OCI-LY7 (cell line): Measurements from ENCODE around the gene TTLL6. TPM values are rescaled to one million over a fixed set of nuclear protein-coding genes. Genes with fewer than 3 reads are reported as not detected.

ENCODE experiments used
- BruUV-seq: library from RNA; stranded (reverse); fragments of 400-500 nt; replicated peaks from 2 replicates; lab custom pipeline; 2021; lab: Mats Ljungman, UMichigan
- CTCF ChIA-PET: fragments of 300-600 bp; sonication (Branson Sonifier 250); formaldehyde crosslinking; loops from one replicate; lab custom pipeline; 2022; ENCODE audit warnings: antibody characterized with exemption; ENCODE audit not compliant: unreplicated experiment; lab: Charles Lee
- POLR2A ChIA-PET: fragments of 300-600 bp; sonication (Branson Sonifier 250); formaldehyde crosslinking; loops from one replicate; lab custom pipeline; 2022; ENCODE audit warnings: antibody characterized with exemption; lab: Charles Lee
- DNase-seq: peaks from one replicate; pipeline ENCODE4 v3.0.0-alpha.2; 2015; ENCODE audit warnings: low spot score
- H2AFZ ChIP-seq: fragments of 200-600 bp; sonication (generic), shearing (Covaris generic); 2 replicates; pipeline ENCODE4 v1.6.1; 2014; ENCODE audit warnings: mild to moderate bottlenecking, antibody characterized with exemption, low read length, moderate library complexity
- H3K27ac ChIP-seq: fragments of 200-600 bp; sonication (generic); 2 replicates; pipeline ENCODE4 v1.5.1; 2014; ENCODE audit warnings: mixed run types, low read depth, mild to moderate bottlenecking, moderate library complexity, low read length, inconsistent platforms; ENCODE audit not compliant: poor library complexity, severe bottlenecking
- H3K36me3 ChIP-seq: fragments of 200-600 bp; sonication (generic); 2 replicates; pipeline ENCODE4 v1.6.1; 2014; ENCODE audit warnings: mild to moderate bottlenecking, antibody characterized with exemption, low read length, moderate library complexity, mixed read lengths; ENCODE audit not compliant: insufficient read depth
- H3K4me1 ChIP-seq: fragments of 200-600 bp; sonication (generic); 2 replicates; pipeline ENCODE4 v1.5.1; 2014; ENCODE audit warnings: mild to moderate bottlenecking, low read length; ENCODE audit not compliant: insufficient read depth, poor library complexity, severe bottlenecking
- H3K4me2 ChIP-seq: fragments of 200-600 bp; sonication (generic); 2 replicates; pipeline ENCODE4 v1.6.1; 2014; ENCODE audit warnings: mild to moderate bottlenecking, low read length
- H3K4me3 ChIP-seq: fragments of 200-600 bp; sonication (generic); 2 replicates; pipeline ENCODE4 v1.5.1; 2014; ENCODE audit warnings: mild to moderate bottlenecking, low read depth, low read length; ENCODE audit not compliant: poor library complexity, severe bottlenecking
- H3K79me2 ChIP-seq: fragments of 200-600 bp; sonication (generic); 2 replicates; pipeline ENCODE4 v1.6.1; 2016; ENCODE audit warnings: low read depth, mild to moderate bottlenecking, low read length, moderate library complexity, mixed read lengths; ENCODE audit not compliant: insufficient read depth
- H3K9me2 ChIP-seq: fragments of 200-600 bp; sonication (generic); 2 replicates; pipeline ENCODE4 v1.6.1; 2016; ENCODE audit warnings: mild to moderate bottlenecking, low read length, mixed read lengths; ENCODE audit not compliant: insufficient read depth
- H3K9me3 ChIP-seq: fragments of 200-600 bp; sonication (generic); 2 replicates; pipeline ENCODE4 v1.6.1; 2014; ENCODE audit warnings: mild to moderate bottlenecking, mixed run types, low read length, mixed read lengths
- H4K20me1 ChIP-seq: fragments of 200-600 bp; sonication (generic); 2 replicates; pipeline ENCODE4 v1.6.1; 2014; ENCODE audit warnings: mild to moderate bottlenecking, antibody characterized with exemption, low read length, moderate library complexity, mixed read lengths; ENCODE audit not compliant: insufficient read depth
- CTCF ChIP-seq: fragments of 200-600 bp; sonication (generic); conservative IDR thresholded peaks from 2 replicates; pipeline ENCODE4 v1.5.1; 2014; ENCODE audit warnings: mild to moderate bottlenecking, antibody characterized with exemption, low read length, moderate library complexity, mixed read lengths
- EZH2phosphoT487 ChIP-seq: fragments of 200-600 bp; sonication (generic); IDR thresholded peaks from 2 replicates; pipeline ENCODE4 v1.6.1; 2018; ENCODE audit warnings: low read depth, borderline replicate concordance, mild to moderate bottlenecking, mixed run types, antibody characterized with exemption, low read length, moderate library complexity, mixed read lengths
- intact Hi-C: fragments of 100-400 bp; cut with micrococcal nuclease; formaldehyde crosslinking; loops from one replicate; pipeline ENCODE4 v1.10.0; 2022; ENCODE audit not compliant: unreplicated experiment
- total RNA-seq, 2 experiments: library from RNA; depleted of rRNA in 1 of 2; stranded (reverse); fragments of >200 nt in 1 of 2; shearing (Covaris generic) in 1 of 2; gene quantifications; 2 replicates each; pipeline ENCODE4 v1.2.3, GENCODE V29; 2014 to 2022

TTLL6 gene
- total RNA-seq, 2 experiments from 2014 or later = not detected

DNA sequence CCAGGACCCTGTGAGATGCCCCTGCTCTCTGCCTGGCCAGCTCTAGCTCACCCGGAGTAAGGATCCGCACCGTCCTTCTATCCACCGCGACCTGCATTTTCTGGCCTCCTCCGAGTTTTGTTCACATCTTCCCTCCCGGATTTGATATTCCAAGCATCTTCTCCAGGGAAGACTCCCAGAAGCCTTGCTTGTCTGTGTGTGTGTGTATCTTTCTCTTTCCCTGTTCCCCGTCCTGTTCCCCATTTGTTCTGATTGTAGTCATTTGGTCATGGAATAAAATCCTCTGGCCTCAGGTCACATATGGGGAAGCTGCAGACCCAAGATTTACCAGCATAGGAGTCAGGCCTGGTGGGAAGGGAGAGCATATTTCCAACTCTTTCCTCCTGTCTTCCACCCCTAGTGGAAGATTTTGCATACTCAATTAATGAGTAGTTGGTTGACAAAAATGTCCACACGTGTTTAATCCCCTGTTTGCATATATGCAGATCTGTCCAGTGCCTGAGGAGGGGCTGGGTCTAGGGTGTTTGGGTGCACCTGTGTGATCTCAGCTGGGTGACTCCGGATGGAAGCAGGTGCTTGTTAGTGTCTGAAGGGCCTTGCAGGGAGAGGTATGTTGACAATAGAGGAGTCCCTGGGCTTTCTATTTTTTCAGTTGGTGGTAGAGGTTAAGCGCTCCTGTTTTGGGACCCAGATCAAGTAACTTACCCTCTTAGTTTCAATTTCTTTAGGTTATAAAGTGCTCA, 96.6 kb downstream of the TTLL6 start:
- no TSS peak for BruUV-seq
- Histone ChIP-seq H3K4me2 (no peak overlapping the region), H3K4me1 (no peaks in the 10 kb centered on the region), H4K20me1 (no peaks in the 10 kb centered on the region), H3K79me2 (no peaks in the 10 kb centered on the region), H3K4me3 (no peak overlapping the region), H3K9me3 (no peaks in the 10 kb centered on the region), H3K27ac (no peak overlapping the region), H3K36me3 (no peaks in the 10 kb centered on the region), H2AFZ (no peak overlapping the region), H3K9me2 (no peaks in the 10 kb centered on the region)
- POLR2A ChIA-PET = no interaction called here
- CTCF ChIA-PET = no interaction called here
- DNase-seq = no peak
- intact Hi-C loops = loop anchor here (10.0 kb wide), 1 partner anchor 84 kb away; no protein-coding TSS in a partner anchor
- TF ChIP-seq CTCF = no peak
- no peak for TF ChIP-seq EZH2phosphoT487

DNA sequence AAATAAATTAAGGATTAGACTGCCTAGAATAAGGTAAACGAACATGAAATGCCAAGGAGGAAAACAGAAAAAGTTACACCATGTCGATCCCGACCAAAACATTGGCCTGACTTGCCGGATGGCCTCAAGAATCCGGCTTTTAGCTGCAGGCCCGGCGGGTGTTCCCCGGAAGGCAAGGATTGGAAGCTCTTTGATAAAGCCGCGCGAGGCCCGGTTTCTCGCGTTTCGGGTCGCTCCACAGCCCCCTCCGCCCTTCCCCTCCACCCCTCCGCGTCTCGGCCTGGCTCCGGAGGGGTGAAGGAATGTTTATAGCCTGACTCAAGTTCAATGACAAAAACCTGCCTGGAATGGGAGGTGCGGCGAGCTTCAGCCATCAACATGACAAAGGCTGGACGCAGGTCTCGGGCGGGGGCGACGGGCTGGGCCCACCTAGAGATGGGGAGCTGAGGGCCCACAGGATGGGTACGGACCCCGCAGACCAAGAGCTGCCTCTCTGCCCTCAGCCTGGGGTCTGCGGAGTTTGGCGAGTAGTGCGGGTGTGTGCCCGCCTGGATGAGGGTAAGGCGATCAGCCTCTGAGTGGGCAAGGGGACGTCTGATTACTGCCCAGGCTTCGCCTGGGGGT, 97.3 kb downstream of the TTLL6 start:
- BruUV-seq = no TSS peak
- no peaks in the 10 kb centered on the region for H4K20me1 ChIP-seq
- no peak overlapping the region for H3K4me3 ChIP-seq
- no peaks in the 10 kb centered on the region for H3K9me2 ChIP-seq
- POLR2A ChIA-PET = no interaction called here
- no peak for DNase-seq
- no peaks in the 10 kb centered on the region for H3K79me2 ChIP-seq
- H3K4me1 ChIP-seq = no peaks in the 10 kb centered on the region
- intact Hi-C loops = loop anchor here (10.0 kb wide), 1 partner anchor 85 kb away; no protein-coding TSS in a partner anchor
- no peak overlapping the region for H3K27ac ChIP-seq
- no peaks in the 10 kb centered on the region for H3K9me3 ChIP-seq
- H3K36me3 ChIP-seq = no peaks in the 10 kb centered on the region
- CTCF ChIA-PET = no interaction called here
- no peak overlapping the region for H2AFZ ChIP-seq
- H3K4me2 ChIP-seq = no peak overlapping the region
- TF ChIP-seq CTCF (no peak), EZH2phosphoT487 (no peak)
